Measurements from ENCODE around the gene ERH.

ERH gene

DNA sequence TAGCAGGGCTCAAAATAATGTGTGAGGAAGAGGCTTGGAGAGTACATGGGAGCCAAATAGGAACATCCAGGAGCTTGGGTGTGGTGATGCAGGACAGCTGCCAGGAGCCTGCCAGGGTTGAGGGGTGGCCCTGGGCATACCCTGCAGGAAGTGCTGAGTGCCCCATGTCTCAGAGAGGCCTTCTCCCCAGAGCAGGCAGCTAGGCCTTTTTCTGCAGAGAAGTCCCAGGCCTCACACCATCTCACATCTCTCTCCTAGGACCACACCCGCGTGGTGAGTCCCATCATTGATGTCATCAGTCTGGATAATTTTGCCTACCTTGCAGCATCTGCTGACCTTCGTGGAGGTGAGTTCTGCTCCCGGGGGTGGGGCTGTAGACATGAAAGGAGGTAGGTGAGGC lies 66.9 kb downstream of the ERH start:
- no peak for TF ChIP-seq CTCF (IDR thresholded peaks at IDR 0.05; ENCODE audit: insufficient read depth, missing control alignments)
- no peak for DNase-seq (ENCODE audit: insufficient read length, low spot score)
- FAIRE-seq, result no peak

Measured in D721Med (cell line).